NCI-H146 (cell line): ENCODE data around the gene PTTG1IP.

ENCODE experiments used
- DNase-seq: peaks from one replicate; lab custom pipeline; 2025; lab: John Stamatoyannopoulos, UW

The PTTG1IP gene

DNA sequence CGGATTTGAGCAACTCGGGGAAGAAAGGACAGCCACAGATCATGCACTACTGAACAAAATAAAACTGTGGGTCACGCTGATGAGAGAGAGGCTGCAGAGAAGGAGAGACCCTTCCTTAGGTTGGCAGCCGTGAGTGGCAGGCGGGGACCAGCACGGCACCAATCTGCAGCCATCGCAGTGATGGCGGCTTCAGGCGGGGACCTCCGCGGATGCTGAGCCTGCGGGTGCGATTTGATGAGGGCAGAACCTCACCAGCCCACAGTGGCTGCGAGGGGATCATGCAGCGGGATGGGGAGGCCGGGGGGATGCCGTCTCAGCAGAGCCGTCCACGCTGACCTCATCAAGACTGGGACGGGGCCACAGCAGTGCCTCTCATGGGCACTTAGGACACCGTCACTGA is 35.4 kb upstream of the PTTG1IP start:
- no peak for DNase-seq

- no peak for DNase-seq
Measured at GRCh38 chr21:44907966-44908895, 34.7 kb upstream of the PTTG1IP start.

DNA sequence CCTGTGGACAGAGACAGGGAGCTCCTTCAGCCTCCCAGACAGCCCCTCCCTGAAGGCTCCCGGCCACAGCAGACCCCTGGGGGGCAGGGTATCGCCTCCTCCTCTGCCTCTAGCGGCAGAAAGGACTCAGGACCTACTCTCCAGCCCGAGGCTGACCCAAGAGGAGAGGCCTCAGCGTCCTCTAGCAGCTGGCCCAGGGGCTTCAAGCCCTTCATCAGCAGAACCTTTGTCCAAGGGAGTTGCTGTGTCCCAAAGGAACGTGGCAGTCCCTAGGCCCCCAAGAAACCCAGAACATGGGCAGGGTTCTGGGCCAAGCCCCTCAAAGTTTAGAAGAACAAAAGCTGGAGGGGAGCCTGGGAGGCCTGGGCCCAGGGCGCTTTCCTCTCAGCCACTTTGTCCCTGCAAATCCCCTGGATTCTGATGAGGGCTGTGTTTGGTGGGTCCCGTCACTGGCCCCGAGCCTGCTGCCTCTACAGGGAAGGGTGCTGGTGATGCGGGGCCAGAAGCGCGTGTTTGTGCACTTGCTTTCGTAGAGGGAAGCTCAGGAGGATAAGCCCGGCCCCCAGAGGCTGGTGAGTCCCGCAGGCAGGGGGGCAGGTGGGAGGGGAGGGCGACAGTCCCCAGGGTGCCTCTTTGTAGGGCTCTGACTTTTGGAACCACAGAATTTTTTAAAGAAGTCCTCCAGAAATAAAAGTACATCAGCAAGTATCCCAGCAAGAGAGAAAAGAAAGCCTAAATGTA is 33.9 kb upstream of the PTTG1IP start:
- no peak for DNase-seq

DNA sequence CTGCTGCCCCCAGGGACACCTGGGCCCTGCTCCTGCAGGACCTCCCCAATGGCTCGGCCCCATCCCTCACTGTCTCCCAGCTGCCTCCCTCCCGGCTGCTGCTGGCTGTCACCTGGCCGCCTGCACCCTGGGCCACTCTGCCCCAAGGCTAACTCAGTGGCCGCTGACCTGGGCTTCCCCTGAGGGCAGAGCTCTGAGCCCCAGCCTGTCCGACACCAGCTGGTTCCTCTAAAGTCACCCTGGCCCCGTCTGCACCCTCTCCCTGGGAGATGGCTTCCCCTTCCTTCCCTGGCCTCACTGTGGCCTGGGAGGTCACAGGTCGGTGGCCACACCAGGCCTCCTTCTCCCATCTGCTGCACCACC is 32.2 kb upstream of the PTTG1IP start:
- no peak for DNase-seq

- no peak for DNase-seq
Measured at GRCh38 chr21:44905016-44905727, 31.7 kb upstream of the PTTG1IP start.

DNA sequence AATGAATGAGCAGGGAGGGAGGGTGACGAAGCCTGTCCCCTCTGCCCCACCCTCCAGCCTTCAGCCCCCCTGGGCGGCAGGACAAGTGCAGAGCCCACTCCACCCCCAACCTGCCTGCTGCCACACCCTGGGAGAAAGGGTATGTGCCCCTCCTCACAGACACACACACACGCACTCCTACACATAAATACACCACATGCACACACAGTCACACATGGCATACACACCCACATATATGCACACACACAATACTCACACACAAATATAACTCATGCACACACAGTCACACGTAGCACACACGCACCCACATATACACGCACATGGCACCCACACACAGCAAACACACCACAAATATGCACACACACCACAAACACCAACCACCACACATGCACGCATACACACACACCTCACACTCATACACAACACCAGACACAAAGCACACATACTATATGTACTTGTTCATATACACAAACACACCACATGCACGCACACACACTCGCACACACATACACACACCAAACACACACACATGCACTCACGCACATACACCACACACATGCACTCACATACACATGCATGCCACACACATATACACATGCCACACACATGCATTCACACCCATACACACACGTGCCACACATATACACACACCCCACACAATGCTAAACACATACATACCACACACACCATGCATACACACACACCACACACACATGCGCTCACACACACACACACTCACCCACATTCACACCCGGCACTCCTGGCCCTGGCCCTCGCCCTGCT is 30.8 kb upstream of the PTTG1IP start:
- no peak for DNase-seq

GRCh38 chr21:44903689-44904088 is 30.2 kb upstream of the PTTG1IP start:
- no peak for DNase-seq

DNA sequence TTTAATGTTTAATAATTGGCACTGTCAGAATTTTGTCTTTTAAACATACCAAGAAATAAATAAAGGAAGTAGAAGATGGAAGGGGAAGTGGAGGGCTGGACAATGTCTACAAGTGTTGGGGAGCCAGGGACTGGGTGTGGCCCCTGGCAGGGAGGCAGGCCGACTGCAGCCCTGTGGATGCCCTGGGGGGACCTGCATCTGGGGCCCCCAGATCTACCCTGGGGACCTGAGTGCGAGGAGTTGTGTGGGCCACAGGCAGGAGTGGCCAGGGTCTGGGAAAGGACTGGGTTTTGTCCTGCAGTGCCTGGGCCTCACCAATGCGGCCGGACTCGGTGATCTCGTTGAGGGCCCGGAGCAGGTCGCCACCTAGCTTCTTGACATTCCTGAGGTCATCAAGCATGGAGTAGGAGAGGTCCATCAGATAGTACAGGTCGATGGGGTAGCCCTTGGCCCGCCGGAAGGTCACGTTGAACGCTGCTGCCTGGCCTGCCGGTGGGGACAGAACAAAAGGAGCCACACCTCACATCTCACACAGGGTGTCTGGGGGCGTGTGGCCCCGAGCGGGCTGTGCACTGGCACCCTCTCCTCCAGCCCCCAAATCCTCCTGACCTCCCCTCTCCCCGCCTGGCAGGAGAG is 29.7 kb upstream of the PTTG1IP start:
- no peak for DNase-seq

GRCh38 chr21:44902268-44903049 is 29.0 kb upstream of the PTTG1IP start:
- no peak for DNase-seq

GRCh38 chr21:44901391-44902074 is 28.0 kb upstream of the PTTG1IP start:
- no peak for DNase-seq

DNA sequence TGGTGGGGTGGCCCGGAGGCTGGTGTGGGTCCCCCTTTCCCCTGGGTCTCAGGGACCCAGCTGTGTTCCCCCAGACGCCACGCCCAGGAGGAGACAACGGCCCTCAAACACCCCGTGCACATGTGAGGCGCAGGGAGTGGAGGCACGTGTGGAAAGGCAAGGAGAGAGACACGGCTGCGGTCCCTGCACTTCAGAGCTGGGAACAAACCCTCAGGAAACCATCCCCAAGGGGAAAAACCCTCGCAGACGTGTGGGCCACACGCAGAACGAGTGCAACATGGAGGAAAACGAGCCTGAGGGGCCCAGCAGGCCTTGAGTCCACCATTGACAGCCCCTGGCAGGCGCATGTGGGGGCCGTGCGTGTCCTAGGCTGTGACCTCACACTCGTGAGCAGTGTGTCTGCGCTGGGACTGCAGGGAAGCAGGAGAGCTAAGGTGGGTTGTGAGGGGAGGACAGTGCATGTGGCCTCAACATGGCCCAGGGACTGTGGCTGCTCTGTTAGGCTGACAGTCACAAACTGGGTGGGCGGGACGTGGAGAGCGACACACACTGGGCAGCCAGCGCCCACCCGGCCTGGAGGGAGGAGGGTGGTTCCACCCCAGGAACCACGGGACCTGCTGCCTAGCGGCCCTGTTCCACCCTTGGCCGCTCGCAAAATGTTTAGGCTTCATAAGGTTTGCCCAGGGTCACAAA is 27.2 kb upstream of the PTTG1IP start:
- DNase-seq = no peak

DNA sequence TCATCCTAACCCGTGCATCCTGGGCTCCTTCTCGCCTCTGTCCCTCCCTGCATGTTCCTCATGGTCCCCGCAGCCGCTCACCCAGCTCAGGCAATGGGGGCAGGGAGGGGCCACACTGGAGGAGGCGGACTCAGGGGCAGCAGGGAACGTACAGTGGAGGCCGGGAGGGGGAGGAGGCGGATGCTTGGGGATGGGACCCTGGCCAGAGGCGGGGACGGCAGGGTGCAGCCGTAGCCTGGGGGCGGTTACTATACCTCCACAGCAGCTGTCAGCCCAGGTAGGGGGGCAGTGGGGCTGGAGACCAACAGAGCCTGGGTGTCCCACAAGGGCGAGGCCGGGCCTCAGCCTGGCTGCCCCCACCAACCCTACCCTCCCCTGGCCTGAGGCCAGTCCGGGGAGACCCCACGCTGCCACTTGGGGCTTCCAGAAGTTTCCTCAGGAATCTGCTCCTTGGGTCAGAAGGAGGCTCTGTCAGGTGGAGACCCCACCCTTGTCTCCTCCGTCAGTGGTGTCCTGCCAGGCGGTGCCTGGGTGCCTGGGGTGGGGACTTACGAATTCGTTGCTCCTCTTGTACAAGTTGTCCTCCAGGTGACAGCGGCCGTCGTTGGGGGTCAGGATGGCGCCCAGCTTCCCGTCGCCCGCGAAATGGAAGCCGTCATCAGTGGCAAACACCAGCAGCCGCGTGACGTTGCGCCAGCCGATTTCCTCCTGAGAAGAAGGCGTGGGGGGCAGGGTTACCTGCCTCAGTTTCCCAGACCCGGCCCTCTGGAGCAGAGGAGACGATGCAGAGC is 26.5 kb upstream of the PTTG1IP start:
- DNase-seq = no peak

DNA sequence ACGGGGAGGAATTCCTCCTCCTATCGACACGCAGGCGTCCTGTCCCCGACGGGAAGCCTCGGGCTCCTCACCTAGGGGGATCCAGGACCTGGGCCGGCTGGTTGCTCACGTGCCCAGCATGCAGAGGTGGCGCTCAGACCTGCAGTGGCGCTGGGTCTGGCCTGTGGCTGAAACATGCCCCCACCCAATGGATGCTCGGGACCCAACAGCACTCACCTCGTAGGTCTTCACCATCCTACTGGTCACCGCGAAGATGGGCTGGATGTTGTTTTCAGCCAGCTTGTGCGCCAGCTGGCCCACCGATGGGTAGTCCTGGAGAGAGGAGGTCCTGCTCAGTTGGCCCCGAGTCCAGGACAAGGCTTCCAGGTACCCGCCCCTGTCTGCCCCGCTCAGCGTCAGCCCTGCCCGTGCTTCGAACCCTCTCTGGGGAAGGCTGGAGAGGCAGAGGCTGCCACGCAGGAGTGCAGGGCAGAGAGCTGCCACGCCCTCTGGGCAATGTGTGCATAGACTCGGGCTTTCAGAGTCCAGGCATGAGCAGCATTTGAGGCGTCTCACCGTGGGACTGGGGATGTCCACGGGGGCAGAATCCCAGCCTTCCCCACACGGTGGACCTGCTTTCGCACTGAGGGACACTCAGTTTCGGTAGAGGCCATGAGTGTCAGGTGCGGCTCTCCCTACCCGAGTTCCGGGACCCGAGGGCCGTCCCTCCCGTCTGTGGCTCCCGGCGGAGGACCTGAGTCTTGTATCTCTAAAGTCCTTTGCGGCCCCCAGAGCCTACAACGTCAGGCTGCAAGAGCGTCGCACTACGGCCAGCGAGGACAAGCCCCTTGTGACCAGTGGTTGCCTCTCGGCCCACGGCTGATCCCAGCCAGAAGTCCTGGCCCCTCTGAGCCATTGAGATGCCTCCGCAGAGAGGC is 25.6 kb upstream of the PTTG1IP start:
- no peak for DNase-seq

GRCh38 chr21:44898011-44898488 is 24.6 kb upstream of the PTTG1IP start:
- no peak for DNase-seq

DNA sequence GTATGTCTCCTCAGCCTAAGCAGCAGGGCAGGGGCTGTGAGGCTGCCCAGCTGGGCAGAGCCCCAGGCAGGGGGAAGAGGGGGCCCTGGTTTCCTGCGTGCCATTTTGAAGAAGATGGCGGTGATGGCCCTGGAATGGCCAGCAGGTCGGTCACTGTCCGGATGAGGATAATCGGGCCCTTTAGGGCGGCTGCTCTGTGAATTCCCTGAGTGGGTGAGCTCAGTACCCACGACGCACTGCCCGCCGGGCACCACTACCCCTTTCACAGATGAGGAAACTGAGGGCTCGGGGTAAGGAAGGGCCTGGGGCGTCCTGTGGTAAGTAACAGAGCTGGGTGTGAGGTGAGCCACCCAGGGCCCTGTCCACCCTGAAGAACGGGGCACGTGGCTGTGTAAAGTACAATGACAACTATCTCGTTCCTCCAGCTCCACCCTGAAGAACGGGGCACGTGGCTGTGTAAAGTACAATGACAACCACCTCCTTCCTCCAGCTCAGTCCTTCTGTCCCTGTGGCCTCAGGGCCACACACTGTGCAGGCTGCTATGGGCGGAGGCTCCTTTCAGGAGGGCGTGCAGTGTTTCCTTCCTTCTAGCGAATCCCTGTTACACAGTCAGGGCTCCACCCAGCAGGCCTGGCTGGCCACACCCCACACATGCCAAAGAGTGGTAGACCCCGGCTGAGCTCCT is 24.0 kb upstream of the PTTG1IP start:
- DNase-seq = no peak

DNA sequence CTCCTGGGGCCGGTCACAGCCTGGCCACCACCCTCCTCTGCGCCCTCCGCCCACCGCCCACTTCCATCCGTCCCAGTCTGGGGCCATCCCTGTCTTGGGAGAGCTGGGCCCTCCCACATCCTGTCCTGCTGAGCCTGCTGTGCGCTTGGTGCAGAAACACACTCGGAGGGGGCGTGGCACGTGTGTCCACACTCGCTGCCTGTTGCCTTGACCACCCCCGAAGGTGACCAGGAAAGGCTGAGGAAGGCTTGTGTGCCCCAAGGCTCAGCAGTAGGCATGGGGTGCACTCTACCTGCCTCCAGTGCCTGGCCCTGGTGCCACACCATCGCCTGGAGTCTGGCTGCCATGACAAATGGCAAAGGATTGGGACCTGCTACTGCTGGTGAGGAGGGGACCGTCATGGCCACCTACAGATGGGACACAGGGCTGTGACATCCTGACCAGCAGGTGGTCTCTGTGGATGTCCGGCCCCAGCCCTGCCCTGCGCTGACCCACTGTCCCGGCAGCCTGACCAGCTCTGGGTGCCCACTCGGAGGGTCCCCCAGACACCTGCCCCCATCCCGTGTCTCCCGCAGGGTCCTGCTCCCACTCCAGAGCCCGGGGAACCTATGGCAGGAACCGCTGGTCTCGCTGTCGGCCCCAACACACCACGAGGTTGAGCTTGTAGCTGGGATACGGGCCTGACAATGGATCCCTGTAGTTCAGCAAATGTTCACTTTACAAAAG is 23.2 kb upstream of the PTTG1IP start:
- peak; percentile 12 for DNase-seq
